Measurements from ENCODE around the gene MAPK11. TPM values are rescaled to one million over a fixed set of nuclear protein-coding genes. Genes with fewer than 3 reads are reported as not detected.

Gene MAPK11
- total RNA-seq, 4 donors from 2014 or later = 1.6 to 6.4 (median 2.7) TPM

- TF ChIP-seq CTCF (IDR thresholded peaks at IDR 0.05) = no peak
- TF ChIP-seq POLR2A (IDR thresholded peaks at IDR 0.05) = no peak
- no peak for TF ChIP-seq EP300 (IDR thresholded peaks at IDR 0.05; ENCODE audit: low read depth)
- TF ChIP-seq POLR2AphosphoS5 (IDR thresholded peaks at IDR 0.05) = no peak
- H3K27ac ChIP-seq = no peak overlapping the region
- H3K4me3 ChIP-seq = peak overlapping the region in 2 of 4 donors; percentile 64 to 69
- intact Hi-C loops (cut with DNase I; ENCODE audit: low total_unique reads) (loop anchor here (10.0 kb wide), 1 partner anchor 225 kb away; the partner anchor contains the start of gene SBF1), in situ Hi-C loops (cut with MboI; ENCODE audit: low pct_ligation_motif_present in 1 of 4, low pct_unique_long_range_greater_than_20kb in 1 of 4, low sequenced_read_pairs in 3 of 4) (loop anchor here in 2 of 4 donors (10.0 kb wide), 1 partner anchor 75 kb away; the partner anchor contains the start of gene DENND6B (in 2 of the 2))
- no peaks in the 10 kb centered on the region for H3K9me3 ChIP-seq
- no peaks in the 10 kb centered on the region for H3K27me3 ChIP-seq
- H3K36me3 ChIP-seq = no peaks in the 10 kb centered on the region
- DNase-seq = no peak
- WGBS, 2 donors (ENCODE audit: low coverage in 1 of 2) = 88% methylated on average over 31 of the region's 32 CpGs; no CpG with 5 or more reads in 1 of the 2 donors
- H3K4me1 ChIP-seq = peaks cover 22 to 41% (median 34%) of the 10 kb centered on the region in 4 donors
These were observed 20.6 kb downstream of the MAPK11 start for GRCh38 chr22:50249341-50250248.

GRCh38 chr22:50248196-50249081 lies 21.7 kb downstream of the MAPK11 start:
- no peak for TF ChIP-seq EP300 (IDR thresholded peaks at IDR 0.05; ENCODE audit: low read depth)
- no peak overlapping the region for H3K27ac ChIP-seq
- no peaks in the 10 kb centered on the region for H3K9me3 ChIP-seq
- WGBS, 2 donors (ENCODE audit: low coverage in 1 of 2) = 87 to 93% methylated on average over 3 to 23 of the region's 29 CpGs
- no peak overlapping the region for H3K4me3 ChIP-seq
- H3K27me3 ChIP-seq = no peaks in the 10 kb centered on the region
- no peak for DNase-seq
- in situ Hi-C loops (cut with MboI; ENCODE audit: low pct_ligation_motif_present in 1 of 4, low pct_unique_long_range_greater_than_20kb in 1 of 4, low sequenced_read_pairs in 3 of 4) (no loop called here), intact Hi-C loops (cut with DNase I; ENCODE audit: low total_unique reads) (no loop called here)
- H3K36me3 ChIP-seq = no peaks in the 10 kb centered on the region
- peaks cover 22 to 50% (median 42%) of the 10 kb centered on the region in 4 donors for H3K4me1 ChIP-seq

- Histone ChIP-seq H3K9me3 (no peaks in the 10 kb centered on the region), H3K4me1 (peaks cover 28 to 57% (median 49%) of the 10 kb centered on the region in 4 donors), H3K27me3 (no peaks in the 10 kb centered on the region), H3K27ac (peak overlapping the region in 1 of 4 donors; percentile 26), H3K36me3 (no peaks in the 10 kb centered on the region), H3K4me3 (no peak overlapping the region)
- in situ Hi-C loops (cut with MboI; ENCODE audit: low pct_ligation_motif_present in 1 of 4, low pct_unique_long_range_greater_than_20kb in 1 of 4, low sequenced_read_pairs in 3 of 4) = no loop called here
- DNase-seq = peak; percentile 77
- TF ChIP-seq POLR2AphosphoS5 (IDR thresholded peaks at IDR 0.05) (no peak), EP300 (IDR thresholded peaks at IDR 0.05; ENCODE audit: low read depth) (no peak), CTCF (IDR thresholded peaks at IDR 0.05) (no peak)
- intact Hi-C loops (cut with DNase I; ENCODE audit: low total_unique reads) = no loop called here
- WGBS, 2 donors (ENCODE audit: low coverage in 1 of 2) = 27% methylated on average over 15 of the region's 16 CpGs; no CpG with 5 or more reads in 1 of the 2 donors
These were observed 22.4 kb downstream of the MAPK11 start for GRCh38 chr22:50247748-50248147.

- in situ Hi-C loops (cut with MboI; ENCODE audit: low pct_ligation_motif_present in 1 of 4, low pct_unique_long_range_greater_than_20kb in 1 of 4, low sequenced_read_pairs in 3 of 4) = no loop called here
- WGBS, 2 donors (ENCODE audit: low coverage in 1 of 2) = 86 to 92% methylated on average over 4 to 19 of the region's 20 CpGs
- H3K27me3 ChIP-seq = no peaks in the 10 kb centered on the region
- H3K9me3 ChIP-seq = no peaks in the 10 kb centered on the region
- no peak overlapping the region for H3K4me3 ChIP-seq
- DNase-seq = no peak
- intact Hi-C loops (cut with DNase I; ENCODE audit: low total_unique reads) = no loop called here
- no peaks in the 10 kb centered on the region for H3K36me3 ChIP-seq
- H3K27ac ChIP-seq = peak overlapping the region; percentile 93 to 95 (median 94)
- TF ChIP-seq EP300 (IDR thresholded peaks at IDR 0.05; ENCODE audit: low read depth) = no peak
- TF ChIP-seq CTCF (IDR thresholded peaks at IDR 0.05) = peak in 1 of 5 experiments; percentile 28
- H3K4me1 ChIP-seq = peaks cover 38 to 62% (median 54%) of the 10 kb centered on the region in 4 donors
These were observed 23.7 kb downstream of the MAPK11 start for GRCh38 chr22:50246242-50247175.

Measured in transverse colon (tissue), 4 donors.